ENCODE results near the gene TMCO2.

TMCO2 gene

GRCh38 chr1:40257688-40258444, 10.1 kb downstream of the TMCO2 start, which contains the start of gene ZMPSTE24:
Gene ZMPSTE24, plus strand, starts transcription at chr1:40258236. Its CDS starts 36 bp downstream, at chr1:40258272.
- peak; percentile 91 to 92 for DNase-seq (ENCODE audit: low read depth in 2 of 2)

DNA sequence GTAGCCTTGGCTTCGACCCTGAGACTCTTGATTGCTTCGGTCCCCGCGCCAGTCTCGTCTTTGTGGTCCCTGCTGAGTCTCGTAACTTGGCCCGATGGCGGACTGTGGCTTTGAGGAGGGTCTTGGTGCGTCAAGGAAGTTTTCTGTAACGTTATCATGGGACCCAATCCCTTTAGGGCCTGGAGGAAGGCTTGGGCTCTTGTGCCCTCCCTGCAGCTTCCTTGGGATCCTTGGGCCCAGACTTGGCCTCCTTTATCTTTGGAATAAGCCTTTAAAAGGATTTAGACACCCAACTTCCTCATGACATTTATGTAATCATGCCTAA, 10.7 kb downstream of the TMCO2 start:
- no peak for DNase-seq (ENCODE audit: low read depth in 2 of 2)

- no peak for DNase-seq (ENCODE audit: low read depth in 2 of 2)
Measured at GRCh38 chr1:40264354-40264781, 16.6 kb downstream of the TMCO2 start.

GRCh38 chr1:40265298-40265697, 17.6 kb downstream of the TMCO2 start:
- DNase-seq (ENCODE audit: low read depth in 2 of 2) = no peak

GRCh38 chr1:40265919-40266318, 18.2 kb downstream of the TMCO2 start:
- no peak for DNase-seq (ENCODE audit: low read depth in 2 of 2)

DNA sequence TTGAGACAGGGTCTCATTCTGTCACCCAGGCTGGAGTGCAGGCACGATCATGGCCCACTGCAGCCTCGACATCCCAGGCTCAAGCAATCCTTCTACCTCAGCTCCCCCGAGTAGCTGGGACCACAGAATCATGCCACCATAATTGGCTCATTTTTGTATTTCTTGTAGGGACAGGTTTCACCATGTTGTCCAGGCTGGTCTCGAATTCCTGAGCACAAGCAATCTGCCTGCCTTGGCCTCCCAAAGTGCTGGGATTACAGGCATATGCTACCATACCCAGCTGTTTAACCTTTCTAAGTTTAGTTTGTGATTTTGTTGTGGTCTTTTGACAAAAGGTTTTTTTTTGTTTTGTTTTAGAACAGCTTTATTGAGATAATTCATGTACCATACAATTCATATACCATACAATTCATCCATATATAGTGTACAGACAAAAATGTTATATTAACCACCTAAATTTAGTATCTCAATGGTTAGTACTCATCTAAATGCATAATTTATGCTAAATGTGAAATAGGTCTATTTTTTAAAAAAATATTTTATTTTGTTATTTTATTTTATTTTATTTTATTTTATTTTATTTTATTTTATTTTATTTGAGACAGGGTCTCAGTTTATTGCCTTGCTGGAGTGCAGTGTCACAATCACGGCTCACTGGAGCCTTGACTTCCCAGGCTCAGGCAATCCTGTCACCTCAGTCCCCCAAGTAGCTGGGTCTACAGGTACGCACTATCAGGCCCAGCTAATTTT, 19.2 kb downstream of the TMCO2 start:
- DNase-seq (ENCODE audit: low read depth in 2 of 2) = no peak

DNA sequence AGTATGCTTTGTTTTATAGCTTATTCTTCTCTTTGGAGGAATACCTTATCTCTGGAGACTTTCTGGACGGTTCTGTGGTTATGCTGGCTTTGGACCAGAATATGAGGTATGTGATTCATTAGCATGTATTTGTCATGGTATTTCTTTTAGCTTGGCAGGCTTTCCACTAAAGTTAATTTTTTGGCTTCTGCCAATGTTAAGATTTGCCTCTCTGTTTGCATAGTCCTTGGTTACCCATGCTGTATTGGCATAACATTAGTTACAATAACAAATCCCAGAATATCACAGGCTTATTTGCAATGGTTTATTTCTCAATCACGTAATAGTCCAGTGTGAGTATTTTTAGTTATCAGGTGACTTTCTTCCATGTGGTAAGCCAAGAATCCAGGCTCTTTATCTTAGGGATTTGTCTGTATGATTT, 20.0 kb downstream of the TMCO2 start:
- DNase-seq (ENCODE audit: low read depth in 2 of 2) = no peak

DNA sequence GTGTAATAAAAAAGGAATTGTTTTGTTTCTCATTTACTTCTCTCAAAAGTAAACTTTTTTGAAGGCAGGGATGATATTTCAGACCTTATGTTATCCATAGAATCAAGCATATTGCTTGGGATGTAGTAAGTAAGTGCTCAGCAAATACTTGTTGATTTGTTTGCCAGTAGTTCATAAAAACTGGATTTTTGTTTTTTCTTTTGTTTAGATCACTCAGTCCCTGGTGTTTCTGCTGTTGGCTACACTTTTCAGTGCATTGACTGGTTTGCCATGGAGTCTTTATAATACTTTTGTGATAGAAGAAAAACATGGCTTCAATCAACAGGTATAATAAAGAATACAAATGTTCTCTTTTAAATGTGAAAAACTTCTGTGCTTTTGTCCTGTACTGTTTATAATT, 20.5 kb downstream of the TMCO2 start:
- no peak for DNase-seq (ENCODE audit: low read depth in 2 of 2)

DNA sequence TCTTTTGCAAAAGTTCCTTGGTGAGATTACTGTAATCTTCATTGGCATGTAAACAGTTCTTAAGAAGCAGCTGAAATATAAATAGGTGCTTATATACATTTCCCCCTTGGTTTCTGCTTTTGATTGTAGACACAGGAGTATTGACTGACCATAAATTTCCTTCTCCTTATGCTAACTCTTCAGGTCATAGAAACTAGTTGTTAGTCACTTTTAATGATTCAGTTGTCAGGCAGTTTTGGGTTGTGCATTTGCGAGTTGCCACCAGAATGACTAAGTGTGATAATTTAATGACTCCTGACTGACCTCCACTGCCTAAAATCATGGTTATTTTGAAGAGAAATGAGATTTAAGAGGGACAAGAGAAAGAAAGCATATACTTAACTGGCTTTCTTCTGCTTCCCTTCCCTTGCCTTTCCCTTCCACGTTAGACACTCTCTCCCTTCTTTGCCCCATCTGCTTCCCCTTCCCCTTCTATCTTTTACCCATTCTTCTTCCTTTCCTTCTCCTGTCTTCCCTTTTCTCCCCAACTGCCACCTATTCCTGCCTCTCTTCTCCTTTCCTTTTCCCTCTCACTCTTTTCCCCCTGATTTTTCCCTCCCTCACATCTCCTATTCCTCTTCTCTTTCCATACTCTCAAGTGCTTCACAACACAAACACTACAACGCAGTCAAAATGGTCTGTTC, 22.6 kb downstream of the TMCO2 start:
- no peak for DNase-seq (ENCODE audit: low read depth in 2 of 2)

- DNase-seq (ENCODE audit: low read depth in 2 of 2) = no peak
Measured at GRCh38 chr1:40272653-40273213, 25.0 kb downstream of the TMCO2 start.

GRCh38 chr1:40273547-40274166, 25.9 kb downstream of the TMCO2 start:
- no peak for DNase-seq (ENCODE audit: low read depth in 2 of 2)

DNA sequence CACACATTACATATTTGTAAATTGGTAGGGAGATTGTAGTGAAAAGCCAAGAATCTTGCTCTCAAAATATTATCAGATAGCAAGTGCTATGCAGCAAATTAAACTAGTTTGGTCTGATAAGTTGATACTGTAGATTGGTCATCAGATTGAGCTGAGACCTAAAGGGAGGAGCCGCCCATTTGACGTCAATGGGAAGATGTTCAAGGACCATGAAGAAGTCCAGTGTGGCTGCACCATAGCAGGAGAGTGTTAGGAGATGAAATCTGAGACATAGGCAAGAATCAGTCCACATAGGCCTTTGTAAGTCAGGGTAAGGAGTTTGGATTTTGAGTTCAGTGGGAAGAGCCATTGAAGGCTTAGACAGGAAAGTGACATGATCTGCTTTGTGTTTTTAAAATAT, 26.6 kb downstream of the TMCO2 start:
- no peak for DNase-seq (ENCODE audit: low read depth in 2 of 2)

- DNase-seq (ENCODE audit: low read depth in 2 of 2) = no peak
Measured at GRCh38 chr1:40276122-40276521, 28.4 kb downstream of the TMCO2 start.

DNA sequence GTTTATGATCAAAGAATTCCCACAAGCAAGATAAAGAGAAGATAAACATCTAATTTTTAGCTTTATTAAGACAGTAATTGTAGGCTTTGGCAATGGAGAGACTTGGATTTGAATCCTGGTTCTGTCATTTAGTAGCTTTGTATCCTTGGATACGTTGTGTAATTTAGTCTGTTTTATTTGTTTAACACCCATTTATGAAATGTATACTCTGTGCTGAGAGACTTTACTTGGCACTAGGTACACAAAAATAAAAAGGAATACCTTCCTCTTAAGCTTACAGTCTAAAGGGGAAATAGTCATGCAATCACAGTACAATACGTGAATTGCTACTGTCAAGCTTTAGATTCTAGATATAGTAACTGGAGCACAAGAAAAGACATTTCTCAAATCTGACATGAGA, 34.1 kb downstream of the TMCO2 start:
- no peak for DNase-seq (ENCODE audit: low read depth in 2 of 2)

GRCh38 chr1:40291293-40291692, 43.6 kb downstream of the TMCO2 start:
- no peak for DNase-seq (ENCODE audit: low read depth in 2 of 2)

DNA sequence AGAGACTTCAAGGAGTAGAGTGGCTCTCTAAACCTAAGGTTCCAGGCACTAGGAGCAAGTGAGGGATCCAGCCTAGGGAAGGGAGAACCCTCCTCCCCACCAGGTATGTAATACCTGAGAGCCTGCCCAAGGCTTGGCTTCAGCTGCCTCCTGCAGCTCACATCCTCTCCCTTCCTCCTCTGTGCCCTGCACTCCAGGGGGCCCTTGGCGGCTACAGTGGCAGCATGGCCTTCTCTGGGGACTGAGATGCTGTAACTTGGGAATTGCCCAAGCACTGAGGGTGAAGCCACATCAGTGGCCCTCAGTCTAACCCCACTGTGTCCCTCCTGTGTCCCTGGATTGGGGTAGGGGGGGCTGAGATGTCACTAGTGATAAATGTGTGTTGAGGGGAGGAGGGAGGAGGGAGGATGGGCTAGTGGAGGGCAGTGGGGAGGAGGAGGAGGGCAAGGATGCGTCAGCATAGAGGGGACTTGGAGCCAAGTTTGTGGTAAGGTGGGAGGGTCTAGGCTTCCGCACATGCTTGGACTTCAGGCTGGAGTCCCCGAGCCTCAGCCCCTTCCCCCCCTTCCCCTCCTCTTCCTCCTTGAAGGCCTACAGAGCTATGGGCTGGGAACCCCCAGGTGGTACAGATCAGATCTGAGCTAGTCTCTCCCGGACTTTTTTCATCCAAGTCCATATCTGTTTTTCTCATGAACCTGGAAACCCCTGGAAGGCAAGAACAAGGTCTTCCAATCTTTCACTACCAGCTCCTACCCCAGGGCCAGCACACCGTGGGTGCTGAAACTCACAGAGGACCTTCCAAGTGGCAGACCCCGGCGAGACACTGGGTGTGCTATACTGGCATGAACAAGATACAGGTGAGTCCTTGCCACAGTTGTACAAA, 51.9 kb downstream of the TMCO2 start:
- no peak for DNase-seq (ENCODE audit: low read depth in 2 of 2)

DNA sequence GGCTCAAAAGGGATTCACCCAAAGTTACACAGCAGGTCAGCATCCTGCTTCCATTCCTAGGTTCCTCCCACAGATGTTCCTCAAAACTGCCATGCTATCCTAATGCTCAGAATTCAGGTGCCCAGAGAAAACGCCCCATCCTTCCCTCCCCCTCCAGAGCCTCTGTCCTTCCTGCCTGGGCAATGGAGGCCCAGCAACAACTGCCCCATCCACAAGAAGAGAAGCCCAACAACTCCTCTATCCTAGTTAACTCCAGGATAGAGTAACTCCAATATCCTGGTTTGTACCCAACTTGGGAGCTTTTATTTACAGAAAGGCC, 52.5 kb downstream of the TMCO2 start:
- no peak for DNase-seq (ENCODE audit: low read depth in 2 of 2)

DNA sequence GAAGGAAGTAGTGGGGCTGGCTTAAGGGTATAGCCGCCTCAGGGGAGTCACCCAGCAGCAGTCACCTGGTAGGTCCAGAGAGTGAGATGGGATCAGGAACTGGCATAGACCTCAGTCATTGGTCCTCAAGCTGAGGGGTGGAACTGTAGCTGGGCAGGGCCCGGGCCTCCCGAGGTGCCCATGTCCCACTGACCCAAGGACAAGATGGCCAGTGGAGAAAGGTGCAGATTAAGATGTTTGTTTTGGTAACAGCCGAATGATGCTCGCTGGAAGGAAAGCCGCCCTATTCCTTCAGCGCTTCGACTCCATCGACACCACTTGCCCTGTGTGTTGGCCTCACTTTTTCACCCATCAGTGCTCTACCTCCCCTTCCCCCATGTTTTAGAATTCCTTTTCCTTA, 52.9 kb downstream of the TMCO2 start:
- no peak for DNase-seq (ENCODE audit: low read depth in 2 of 2)

GRCh38 chr1:40301066-40301465, 53.3 kb downstream of the TMCO2 start:
- no peak for DNase-seq (ENCODE audit: low read depth in 2 of 2)

Data from stimulated activated CD8-positive, alpha-beta memory T cell treated with anti-CD3 and anti-CD28 coated beads, Interleukin-7, amount 100 ng/mL, for 1 hour (primary cell).